Measurements from ENCODE around the gene RBBP8.
"Not testable (repeated sequence)": the region's sequence is repeated elsewhere in the genome, so short reads cannot be mapped to it uniquely, and the experiment has no call there.

RBBP8 gene

DNA sequence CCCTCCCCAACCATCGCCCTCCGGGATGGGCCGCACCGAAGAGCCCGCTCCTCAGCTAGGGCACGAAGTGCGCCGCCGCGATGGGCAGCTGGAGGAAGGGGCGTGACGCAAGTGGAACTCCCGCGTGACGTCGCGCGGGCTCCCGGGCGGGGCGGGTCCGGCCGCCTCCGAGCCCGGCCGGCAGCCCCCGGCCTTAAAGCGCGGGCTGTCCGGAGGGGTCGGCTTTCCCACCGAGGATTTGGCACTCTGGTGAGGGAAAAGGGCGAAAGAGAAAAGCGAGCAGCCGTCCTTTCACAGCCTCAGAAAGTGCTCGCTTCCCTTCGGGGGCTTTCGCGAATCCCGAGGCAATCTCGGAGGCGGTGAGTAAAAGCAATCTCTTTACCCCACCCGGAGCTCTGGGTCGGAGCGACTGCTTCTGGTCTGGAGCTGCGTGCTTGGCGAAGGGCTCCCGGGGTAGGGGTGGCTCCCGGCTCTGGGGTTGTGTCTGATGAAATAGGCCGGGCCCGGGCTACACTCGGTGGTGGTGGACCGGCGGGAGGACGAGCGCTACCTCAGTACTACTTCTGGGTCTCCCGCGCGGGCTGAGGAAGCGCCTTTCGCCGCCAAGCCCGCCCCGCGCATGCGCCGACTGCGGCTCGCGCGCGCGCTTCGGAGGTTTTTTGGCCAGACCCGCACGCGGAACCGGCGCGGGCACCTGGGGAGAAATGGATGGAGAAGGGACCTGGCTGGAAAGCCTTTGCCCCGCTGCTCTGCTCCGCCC lies at the start of gene RBBP8:
RBBP8 (plus strand) TSS at position 123 of the 760 bp plus-strand sequence. CDS start 3,524 bp downstream, outside the sequence.
- DNase-seq (ENCODE audit: low read depth in 2 of 3, low spot score in 2 of 3) = peak; percentile 73 to 76 (median 74)

DNA sequence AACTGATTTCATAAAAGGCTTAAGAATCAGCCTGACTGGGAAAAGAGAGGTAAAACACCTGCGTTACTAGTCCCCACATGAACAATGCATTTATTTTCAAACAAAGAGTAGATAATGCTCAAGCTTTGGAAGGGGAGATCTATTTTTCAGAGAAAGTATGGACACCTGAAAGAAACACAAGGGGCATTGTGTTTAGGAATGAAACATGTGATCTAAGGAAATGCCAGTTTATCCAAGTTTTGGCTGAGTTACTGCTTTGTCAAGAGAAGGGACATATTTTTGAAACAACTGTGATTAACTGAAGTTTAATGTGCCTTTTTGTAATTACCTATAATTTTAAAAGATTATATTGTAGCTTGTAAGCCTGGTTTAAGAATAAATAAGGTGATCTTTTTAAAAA lies 49.3 kb upstream of the RBBP8 start:
- no peak for DNase-seq (ENCODE audit: low read depth in 2 of 3, low spot score in 2 of 3)

DNA sequence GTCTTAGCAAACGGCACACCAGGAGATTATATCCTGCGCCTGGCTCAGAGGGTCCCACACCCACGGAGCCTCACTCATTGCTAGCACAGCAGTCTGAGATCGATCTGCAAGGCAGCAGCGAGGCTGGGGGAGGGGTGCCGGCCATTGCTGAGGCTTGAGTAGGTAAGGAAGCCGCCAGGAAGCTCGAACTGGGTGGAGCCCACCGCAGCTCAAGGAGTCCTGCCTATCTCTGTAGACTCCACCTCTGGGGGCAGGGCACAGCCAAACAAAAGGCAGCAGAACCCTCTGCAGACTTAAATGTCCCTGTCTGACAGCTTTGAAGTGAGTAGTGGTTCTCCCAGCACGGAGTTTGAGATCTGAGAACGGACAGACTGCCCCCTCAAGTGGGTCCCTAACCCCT lies 47.4 kb upstream of the RBBP8 start:
- DNase-seq (ENCODE audit: low read depth in 2 of 3, low spot score in 2 of 3) = not testable (repeated sequence)

DNA sequence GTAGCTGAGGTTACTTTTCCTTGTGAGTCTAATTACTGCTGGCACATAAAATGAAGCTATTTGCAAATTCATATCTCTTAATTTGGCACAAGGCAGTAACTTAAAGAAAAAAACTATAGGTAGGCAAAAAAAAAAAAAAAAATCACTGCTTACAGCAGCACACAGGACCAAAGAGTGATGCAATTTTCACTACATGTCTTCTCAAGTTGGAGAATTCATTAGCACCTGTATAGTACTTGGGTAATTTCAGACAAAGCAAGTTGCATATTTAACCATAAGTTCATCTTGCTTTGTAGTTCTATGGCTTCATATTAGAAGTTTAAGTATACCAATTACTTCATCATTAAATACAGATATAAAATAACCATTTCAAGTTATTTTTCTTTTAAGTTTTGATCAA lies 33.7 kb upstream of the RBBP8 start:
- no peak for DNase-seq (ENCODE audit: low read depth in 2 of 3, low spot score in 2 of 3)

DNA sequence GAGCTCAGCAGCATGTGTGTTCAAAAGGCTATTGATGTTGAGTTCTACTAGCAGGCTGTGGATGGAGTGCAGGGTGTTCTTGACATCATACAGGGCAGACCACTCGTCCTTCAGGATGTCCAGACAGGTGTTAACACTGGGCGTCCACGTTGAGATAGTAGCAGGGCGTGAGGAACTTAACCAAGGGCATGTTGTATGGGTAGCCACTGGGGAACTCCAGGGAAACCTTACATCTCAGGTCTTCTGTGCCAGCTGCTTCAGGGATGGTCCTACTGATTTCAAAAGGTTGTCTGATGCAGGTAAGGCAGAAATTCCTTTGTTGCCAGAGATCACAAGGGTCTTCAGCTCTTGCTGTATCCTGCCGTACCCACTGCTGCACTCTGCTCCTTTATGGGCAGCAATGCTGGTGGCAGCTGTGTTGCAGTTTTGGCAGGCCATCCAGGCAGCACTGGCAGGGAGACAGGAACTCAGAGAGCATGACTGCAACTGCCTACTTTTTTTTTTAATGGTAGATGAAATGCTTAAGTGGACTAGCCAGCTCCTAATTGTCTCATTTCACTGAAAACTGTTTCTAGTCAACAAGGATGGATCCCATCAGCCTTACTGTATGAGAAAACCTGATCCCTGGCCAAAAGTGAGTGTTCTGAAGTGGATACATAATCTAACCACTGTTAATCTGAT lies 32.4 kb upstream of the RBBP8 start:
- DNase-seq (ENCODE audit: low read depth in 2 of 3, low spot score in 2 of 3) = no peak

DNA sequence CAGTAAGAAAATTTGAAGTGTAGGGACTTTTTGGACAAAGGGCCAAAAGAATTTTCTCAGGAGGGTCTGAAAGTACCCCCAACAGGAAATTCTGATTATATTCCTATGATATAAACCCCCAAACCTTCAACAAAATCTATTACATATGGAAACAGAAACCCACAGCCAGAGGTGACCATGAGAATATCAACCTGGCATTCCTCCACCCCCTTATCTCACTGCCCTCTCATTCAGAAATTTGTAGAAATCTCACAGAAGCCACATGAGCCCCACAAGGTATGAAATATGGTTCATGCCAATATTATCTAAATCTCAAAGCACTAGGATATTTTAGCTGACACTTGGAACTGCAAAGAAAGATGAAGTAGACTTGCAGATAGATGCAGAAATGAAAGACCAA lies 31.0 kb upstream of the RBBP8 start:
- DNase-seq (ENCODE audit: low read depth in 2 of 3, low spot score in 2 of 3) = no peak

DNA sequence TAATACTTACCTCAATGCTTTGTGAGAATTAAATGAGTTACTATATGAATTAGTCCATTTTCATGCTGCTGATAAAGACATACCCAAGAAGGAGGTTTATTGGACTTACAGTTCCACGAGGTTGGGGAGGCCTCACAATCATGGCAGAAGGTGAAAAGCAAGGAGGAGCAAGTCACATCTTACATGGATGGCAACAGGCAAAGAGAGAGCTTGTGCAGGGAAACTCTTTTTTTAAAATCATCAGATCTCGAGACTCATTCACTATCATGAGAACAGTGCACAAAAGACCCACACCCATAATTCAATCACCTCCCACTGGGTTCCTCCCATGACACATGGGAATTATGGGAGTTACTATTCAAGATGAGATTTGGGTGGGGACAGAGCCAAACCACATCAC lies 29.9 kb upstream of the RBBP8 start:
- DNase-seq (ENCODE audit: low read depth in 2 of 3, low spot score in 2 of 3) = not testable (repeated sequence)

DNA sequence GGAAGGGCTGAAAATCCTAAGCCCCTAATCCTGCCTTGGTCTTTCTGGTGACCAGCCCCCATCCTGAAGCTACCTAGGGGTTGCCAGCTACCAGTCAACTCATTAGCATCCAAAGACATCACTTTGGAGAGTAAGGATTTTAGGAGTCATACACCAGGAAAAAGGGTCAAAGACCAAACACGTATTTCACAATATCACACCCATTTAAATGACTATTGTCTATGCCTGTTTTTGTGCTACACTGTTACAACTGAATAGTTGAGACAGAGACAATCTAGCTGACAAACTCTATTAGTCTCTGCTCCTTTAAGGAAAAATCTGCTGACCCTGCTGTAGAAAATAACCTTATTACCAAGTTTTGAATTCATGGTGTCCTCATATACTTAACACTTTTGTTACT lies 21.0 kb upstream of the RBBP8 start:
- DNase-seq (ENCODE audit: low read depth in 2 of 3, low spot score in 2 of 3) = no peak

DNA sequence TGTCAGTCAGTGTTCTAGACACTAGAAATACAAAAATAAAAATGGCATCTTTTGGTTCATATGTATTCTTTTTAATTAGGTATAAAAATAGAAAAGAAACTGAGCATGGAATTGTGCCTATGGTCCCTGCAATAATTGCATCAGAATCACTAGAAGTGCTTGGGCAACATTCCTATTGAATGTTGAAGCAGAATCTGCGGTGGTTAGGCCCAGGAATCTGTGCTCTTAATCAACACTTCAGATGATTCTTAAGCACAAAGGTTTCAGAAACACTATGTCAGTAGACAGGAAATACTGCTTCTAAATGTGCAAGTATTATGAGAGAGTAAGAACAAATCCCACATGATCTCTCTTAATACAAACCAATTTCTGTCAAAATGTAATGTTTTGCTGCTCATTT lies 20.3 kb upstream of the RBBP8 start:
- DNase-seq (ENCODE audit: low read depth in 2 of 3, low spot score in 2 of 3) = no peak

DNA sequence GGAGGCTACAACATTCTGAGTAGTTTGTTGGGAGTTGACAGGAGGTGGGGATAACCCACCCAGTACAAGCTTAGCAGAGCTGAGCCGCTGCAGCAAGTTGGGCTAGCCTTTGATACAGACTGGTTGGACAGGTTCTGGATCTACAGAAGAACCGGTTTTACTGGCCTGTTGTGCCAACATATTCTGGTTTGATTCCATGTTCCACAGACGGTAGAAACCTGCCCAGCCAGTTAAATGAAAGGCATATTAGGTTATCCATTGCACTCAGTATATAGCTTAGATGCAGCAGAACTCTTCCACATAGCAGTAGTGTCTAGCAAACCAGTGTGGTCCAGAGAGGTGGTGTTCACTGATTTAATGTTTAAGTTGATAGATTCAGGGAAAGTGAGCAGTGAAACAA lies 19.3 kb upstream of the RBBP8 start:
- no peak for DNase-seq (ENCODE audit: low read depth in 2 of 3, low spot score in 2 of 3)

DNA sequence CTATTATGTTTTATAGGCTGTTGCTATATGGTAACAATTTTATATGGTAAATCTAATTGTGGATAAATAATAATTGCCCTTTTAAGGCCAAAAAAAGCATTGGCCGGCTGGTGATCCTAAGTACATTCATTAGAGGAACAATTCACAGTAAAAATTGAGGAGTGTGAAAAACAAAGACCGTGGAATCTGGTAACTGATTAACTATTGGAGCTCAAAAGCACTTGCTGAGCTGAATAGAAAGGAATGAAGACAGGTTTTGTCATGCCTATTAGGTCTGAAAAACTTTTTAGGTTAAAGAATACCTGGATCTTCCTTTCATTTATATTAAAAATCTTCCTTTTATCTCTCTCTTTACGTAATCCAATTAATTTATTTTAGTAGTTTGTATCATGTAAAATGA lies 18.5 kb upstream of the RBBP8 start:
- no peak for DNase-seq (ENCODE audit: low read depth in 2 of 3, low spot score in 2 of 3)

DNA sequence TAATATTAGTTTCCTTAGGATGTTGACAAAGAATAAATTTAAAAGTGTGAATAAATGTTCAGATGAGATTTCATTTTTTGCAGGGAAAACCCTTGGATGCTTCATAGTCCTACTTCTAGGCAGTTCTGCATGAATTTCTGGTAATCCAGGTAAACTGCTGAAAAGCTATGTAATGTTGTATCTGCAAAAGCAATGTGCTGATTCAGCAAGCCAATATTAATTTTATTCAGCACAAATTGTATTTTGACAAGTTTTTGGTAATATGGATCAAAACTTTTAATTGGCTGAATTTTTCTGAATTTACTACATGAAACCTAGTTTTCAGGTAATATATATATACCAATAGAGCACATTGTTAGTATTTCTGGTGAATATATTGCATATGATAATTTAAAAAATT lies 17.8 kb upstream of the RBBP8 start:
- no peak for DNase-seq (ENCODE audit: low read depth in 2 of 3, low spot score in 2 of 3)

DNA sequence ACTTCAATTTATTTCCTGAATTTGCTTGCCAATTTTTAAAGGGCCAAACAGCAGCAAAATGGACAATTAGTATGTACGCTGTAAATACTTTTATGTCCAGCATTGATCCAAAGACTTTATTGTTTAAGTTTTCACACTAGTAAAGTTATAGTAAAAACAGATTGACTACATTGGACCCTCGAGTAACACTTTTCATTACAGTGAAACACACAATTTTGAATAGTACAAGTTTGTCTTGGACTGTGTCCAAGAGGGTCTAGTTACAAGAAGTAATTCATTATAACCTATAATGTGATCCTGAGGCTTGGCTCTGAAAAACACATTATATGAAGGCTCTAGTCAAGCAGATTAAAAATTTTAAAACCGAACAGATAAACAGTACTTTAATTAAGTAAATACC lies 11.4 kb upstream of the RBBP8 start:
- no peak for DNase-seq (ENCODE audit: low read depth in 2 of 3, low spot score in 2 of 3)

DNA sequence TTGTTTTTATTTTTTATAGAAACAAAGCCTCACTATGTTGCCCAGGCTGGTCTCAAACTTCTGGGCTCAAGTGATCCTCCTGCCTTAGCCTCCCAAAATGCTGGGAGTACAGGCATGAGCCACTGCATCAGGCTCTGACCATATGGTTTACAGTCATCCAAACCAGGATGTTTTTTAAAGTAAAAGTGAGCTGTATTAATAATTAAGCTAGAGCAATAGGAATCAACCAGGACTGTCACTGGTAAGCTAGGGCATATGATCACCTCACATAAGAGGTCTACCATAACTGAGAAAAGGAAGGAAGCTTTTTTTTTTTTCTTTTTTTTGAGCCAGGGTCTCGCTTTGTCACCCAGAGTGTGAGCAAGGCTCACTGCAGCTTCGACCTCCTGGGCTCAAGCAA lies 8.5 kb upstream of the RBBP8 start:
- DNase-seq (ENCODE audit: low read depth in 2 of 3, low spot score in 2 of 3) = no peak

DNA sequence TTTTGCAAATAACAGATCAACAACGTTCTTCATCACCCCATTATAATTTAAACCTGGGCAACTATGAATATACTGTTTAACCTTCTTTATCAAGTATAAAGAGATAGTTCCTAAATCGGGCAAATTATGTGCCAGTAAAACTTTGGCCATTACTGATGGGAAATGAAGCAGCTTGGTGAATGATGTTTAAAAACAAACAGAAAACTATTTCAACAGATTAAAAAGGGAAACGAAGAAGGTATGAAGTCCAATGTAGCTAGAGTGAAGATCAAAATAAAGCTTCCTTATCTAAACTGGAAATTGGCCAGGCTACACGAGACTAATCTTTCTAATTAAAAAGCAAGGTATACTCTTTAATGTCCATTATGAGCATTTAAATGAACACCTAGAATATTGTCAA lies 6.7 kb upstream of the RBBP8 start:
- DNase-seq (ENCODE audit: low read depth in 2 of 3, low spot score in 2 of 3) = no peak

DNA sequence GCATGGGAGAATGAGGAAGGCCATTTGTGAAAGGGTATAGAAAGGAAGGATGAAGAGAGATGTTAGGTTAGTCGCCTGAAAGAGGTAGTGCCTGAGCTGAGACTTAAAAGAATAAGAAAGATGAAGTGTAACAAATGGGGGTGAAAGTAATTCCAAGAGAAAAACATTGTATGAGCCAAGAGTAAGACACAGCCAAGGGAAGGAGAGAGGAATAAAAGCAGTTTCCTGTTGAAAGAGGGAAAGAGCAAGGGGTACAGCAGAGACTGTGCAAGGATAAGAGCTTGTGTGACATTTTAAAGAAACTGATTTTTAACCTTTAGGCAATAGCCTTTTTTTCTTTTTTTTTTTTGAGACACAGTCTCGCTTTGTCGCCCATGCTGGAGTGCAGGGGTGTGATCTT lies 4.8 kb upstream of the RBBP8 start:
- no peak for DNase-seq (ENCODE audit: low read depth in 2 of 3, low spot score in 2 of 3)

DNA sequence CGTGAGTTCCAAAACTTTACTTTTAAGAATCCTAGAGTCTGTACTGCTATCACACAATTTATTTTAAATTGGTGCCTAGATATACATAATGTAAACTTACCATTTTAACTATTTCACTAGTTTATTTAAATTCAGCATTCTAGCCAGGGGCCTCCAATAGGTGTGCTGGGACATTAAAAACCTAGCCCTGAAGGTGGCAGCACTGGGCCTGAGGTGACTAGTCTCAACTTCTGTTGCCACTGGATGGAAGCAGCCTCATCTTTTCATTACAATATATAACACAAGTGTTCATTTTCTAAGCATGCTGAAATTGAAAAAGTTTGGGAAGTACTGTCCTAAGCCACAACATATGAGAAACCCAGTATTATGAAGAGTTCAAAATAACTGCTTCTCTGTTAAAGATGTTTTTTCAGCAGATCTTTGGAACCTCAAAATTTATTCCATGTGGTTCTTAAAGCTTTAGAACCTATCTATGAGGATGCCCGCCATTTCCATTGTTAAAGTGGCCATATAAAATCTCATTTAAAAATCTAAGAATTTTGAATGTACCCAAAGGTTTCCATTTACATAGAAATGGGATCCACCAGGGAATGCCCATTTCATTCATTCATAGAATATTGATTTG lies 2.9 kb upstream of the RBBP8 start:
- DNase-seq (ENCODE audit: low read depth in 2 of 3, low spot score in 2 of 3) = peak; percentile 23 to 49 (median 44)

DNA sequence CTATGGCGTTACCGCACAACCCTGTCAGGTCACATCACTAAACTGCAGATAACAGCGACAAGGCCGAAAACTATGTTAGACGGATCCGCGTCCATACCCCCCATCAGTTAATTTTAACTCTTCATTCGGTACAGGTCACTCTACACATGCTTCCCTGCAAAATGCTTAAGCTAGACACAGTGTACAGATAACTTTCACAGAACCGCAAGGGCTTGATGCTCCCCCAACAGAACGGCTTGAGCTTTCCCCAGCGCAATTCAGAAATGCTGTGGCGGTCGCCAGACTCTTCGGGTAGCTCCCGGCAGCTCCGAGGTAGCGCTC lies 283 bp upstream of the RBBP8 start:
- DNase-seq (ENCODE audit: low read depth in 2 of 3, low spot score in 2 of 3) = no peak

DNA sequence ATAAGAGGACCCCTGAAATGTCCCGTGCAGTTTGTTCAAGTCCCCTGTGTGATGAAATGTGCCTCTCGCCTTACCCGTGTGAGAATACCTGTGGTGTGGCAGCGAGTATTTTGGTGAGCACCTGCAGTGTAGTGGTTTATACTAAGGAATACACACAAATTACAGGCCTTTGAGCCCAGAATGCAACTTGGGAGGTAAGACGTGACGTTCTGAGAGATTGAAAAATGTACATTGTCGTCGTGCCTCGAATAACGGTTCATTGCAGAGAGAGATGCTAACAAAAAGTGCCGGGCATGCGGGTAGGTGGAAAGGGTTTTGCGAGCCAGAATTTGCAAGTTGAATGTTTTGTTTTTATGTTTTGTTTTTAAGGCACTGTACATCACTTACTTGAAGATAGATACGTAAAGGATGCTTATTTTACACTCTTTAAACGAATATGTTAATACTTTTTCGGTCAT lies 867 bp downstream of the RBBP8 start:
- DNase-seq (ENCODE audit: low read depth in 2 of 3, low spot score in 2 of 3) = no peak

DNA sequence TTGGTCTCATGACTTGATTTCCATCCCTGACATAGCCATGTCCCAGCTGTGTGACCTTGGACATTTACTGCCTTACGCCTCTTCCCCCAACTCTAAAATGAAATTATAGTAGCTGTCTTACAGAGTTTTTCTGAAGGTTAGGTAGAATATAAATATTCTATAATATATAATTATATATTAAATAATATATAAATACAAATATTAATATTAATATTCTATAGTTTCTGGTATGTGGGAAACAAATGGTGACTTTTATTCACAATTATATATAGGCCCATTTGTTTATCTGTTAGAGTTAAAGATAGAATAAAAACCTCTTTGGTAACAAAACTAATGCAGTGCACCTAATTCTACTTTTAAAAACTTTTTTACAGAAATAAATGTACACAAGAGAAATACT lies 1.7 kb downstream of the RBBP8 start:
- no peak for DNase-seq (ENCODE audit: low read depth in 2 of 3, low spot score in 2 of 3)

DNA sequence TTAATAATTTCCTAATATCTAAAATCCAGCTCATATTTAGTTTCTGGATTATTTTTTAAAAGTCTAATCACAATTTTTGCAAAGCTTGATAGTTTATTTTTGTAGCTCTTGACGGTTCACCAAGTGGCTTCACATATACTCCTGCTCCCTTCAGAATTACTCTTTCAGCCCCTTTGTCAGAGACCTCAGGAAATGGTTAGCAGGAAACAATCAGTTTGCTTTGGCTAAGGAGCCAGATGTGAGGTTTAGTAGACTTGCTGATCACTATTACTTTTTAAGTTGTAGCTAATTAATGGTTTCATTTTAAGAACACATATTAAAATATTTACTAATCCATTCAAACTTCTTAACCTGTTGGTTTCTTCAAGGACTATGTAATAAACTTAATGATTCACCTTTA lies 2.3 kb downstream of the RBBP8 start:
- DNase-seq (ENCODE audit: low read depth in 2 of 3, low spot score in 2 of 3) = no peak

DNA sequence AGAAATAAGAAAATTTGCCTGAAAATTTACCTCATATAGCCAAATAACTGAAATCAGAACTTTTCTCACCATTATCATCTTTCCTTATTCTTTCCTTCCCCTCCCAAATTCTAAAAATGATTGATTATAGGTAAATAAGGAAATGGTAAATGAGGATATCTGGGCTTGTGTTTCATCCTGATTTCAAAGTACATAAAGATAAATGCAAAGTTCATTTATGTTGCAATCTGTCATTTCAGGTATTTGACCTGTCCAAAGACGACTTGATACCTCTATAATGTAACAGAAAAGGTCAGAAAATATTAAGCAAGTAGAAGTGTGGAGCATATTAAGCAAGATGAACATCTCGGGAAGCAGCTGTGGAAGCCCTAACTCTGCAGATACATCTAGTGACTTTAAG lies 3.4 kb downstream of the RBBP8 start:
- no peak for DNase-seq (ENCODE audit: low read depth in 2 of 3, low spot score in 2 of 3)

DNA sequence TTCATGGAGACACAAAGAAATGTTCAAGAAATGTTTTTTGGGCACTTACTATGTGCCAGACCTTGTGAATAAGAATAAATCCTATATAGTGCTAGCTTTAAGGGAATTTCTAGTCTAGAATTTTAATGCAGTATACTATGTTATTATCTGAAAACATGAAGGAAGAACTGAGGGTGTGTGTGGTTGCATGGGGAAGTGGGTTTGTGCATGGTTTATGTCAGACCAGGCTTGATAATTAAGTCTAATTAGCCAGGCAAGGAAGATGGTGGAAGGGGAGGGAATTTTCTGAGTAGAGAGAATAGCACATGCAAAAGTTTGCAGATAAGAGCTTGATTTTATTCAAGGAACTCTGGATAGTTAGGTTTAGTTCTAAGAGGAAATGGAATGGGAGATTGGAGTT lies 6.5 kb downstream of the RBBP8 start:
- DNase-seq (ENCODE audit: low read depth in 2 of 3, low spot score in 2 of 3) = no peak

Data from activated CD8-positive, alpha-beta memory T cell treated with anti-CD3 and anti-CD28 coated beads for 48 hours (primary cell).